Measurements from ENCODE around the gene ALDOC. TPM values are rescaled to one million over a fixed set of nuclear protein-coding genes. Genes with fewer than 3 reads are reported as not detected.

Gene ALDOC
- total and polyA plus RNA-seq, 10 of the 15 experiments (the other 5 are each of a cell fraction or from before 2014, with no cell fraction given): 16.0 to 268 (median 78.2) TPM

- no peak for TF ChIP-seq E2F8 (IDR thresholded peaks at IDR 0.05; ENCODE audit: low read depth, partially characterized antibody)
Observed at GRCh38 chr17:28573521-28573920, 3.2 kb downstream of the ALDOC start (continued).

GRCh38 chr17:28573040-28573380 is 3.7 kb downstream of the ALDOC start:
- in situ Hi-C loops (cut with MboI) (loop anchor here (25.0 kb wide), 1 partner anchor 1086 kb away; no protein-coding TSS in a partner anchor), intact Hi-C loops (cut with micrococcal nuclease; ENCODE audit: unreplicated experiment) (loop anchor here (5.0 kb wide), 1 partner anchor 49 kb away; no protein-coding TSS in a partner anchor)
- no peak for ATAC-seq
- Histone ChIP-seq H3K4me1 (ENCODE audit: control insufficient read depth, insufficient read depth, low read length) (peaks cover 20% of the 10 kb centered on the region), H3K9me3 (replicated peaks; ENCODE audit: control insufficient read depth, insufficient read depth, low read length) (no peaks in the 10 kb centered on the region), H3K4me2 (ENCODE audit: control insufficient read depth, insufficient read depth) (no peak overlapping the region), H3K27me3 (replicated peaks in 1 of 2; ENCODE audit: control insufficient read depth in 2 of 2, insufficient read depth in 2 of 2, low read length in 1 of 2) (no peaks in the 10 kb centered on the region), H3K79me2 (ENCODE audit: control insufficient read depth, insufficient read depth, low read length) (peaks cover 55% of the 10 kb centered on the region), H3K36me3 (ENCODE audit: control insufficient read depth in 2 of 2, insufficient read depth in 2 of 2, low read length in 1 of 2) (peaks cover 1 to 22% of the 10 kb centered on the region in 2 experiments; a peak in 2 of 4 replicates), H4K20me1 (ENCODE audit: control insufficient read depth, insufficient read depth) (no peaks in the 10 kb centered on the region), H3K4me3 (no peak overlapping the region), H2AFZ (ENCODE audit: control insufficient read depth, low read depth, low read length) (no peak overlapping the region), H3K27ac (ENCODE audit: control insufficient read depth, insufficient read depth) (no peak overlapping the region), H3K9ac (ENCODE audit: control insufficient read depth, insufficient read depth, low read length) (no peak overlapping the region)
- ChIA-PET SMC1A (ENCODE audit: uncharacterized antibody, unreplicated experiment) (interaction anchor here (1.1 to 8.3 kb wide), 3 partner anchors 19 to 25 kb away, joined by 3 to 89 read pairs (median 25); no protein-coding TSS in a partner anchor), CTCF (interaction anchor here (0.6 to 6.6 kb wide), 2 partner anchors 24 to 719 kb away, joined by 3 to 83 read pairs; no protein-coding TSS in a partner anchor), RAD21 (ENCODE audit: unreplicated experiment) (interaction anchor here (3.4 kb wide), 1 partner anchor 20 kb away, joined by 11 read pairs; no protein-coding TSS in a partner anchor), POLR2A (interaction anchor here (6.2 to 9.9 kb wide), 2 partner anchors 20 to 23 kb away, joined by 56 to 148 read pairs; partner anchors contain the start of gene UNC119)
- no peak for DNase-seq (ENCODE audit: low read depth, low spot score)
- FAIRE-seq: no peak
- no TSS peak for BruUV-seq (replicated peaks)
- no peak for TF ChIP-seq EZH2 (IDR thresholded peaks at IDR 0.05; ENCODE audit: borderline replicate concordance, control insufficient read depth, low read depth, low read length)
- TF ChIP-seq ATF2 (IDR thresholded peaks at IDR 0.05; ENCODE audit: low read length): no peak
- no peak for TF ChIP-seq RELB (IDR thresholded peaks at IDR 0.05; ENCODE audit: low read depth)
- no peak for TF ChIP-seq SIX5 (IDR thresholded peaks at IDR 0.05; ENCODE audit: low read depth, low read length, severe bottlenecking)
- TF ChIP-seq HCFC1 (IDR thresholded peaks at IDR 0.05; ENCODE audit: low read length): no peak
- TF ChIP-seq MEF2B (IDR thresholded peaks at IDR 0.05; ENCODE audit: partially characterized antibody, poor library complexity, severe bottlenecking): no peak
- no peak for TF ChIP-seq ZNF384 (IDR thresholded peaks at IDR 0.05; ENCODE audit: borderline replicate concordance, low read depth, low read length)
- no peak for TF ChIP-seq RCOR1 (conservative IDR thresholded peaks at IDR 0.05; ENCODE audit: low read depth, low read length)
- no peak for TF ChIP-seq MLLT1 (IDR thresholded peaks at IDR 0.05)
